Fibroblast of lung (primary cell): Measurements from ENCODE around the gene CWC27.

Source experiments
- EZH2 ChIP-seq: IDR thresholded peaks from 2 replicates; pipeline ENCODE4 v1.5.1; 2012; ENCODE audit warnings: low read length, control low read depth, mild to moderate bottlenecking; ENCODE audit errors: missing control alignments
- TF ChIP-seq, protein P1 (sequence below), 2 donors: IDR thresholded peaks in 1 of 2; conservative IDR thresholded peaks in 1 of 2; 1 replicate in 1 of 2; 2 replicates in 1 of 2; pipeline ENCODE4 v1.5.1; 2011 to 2012; ENCODE audit warnings: low read length in 2 of 2, control low read depth in 1 of 2, inconsistent platforms in 1 of 2, low read depth in 1 of 2, mild to moderate bottlenecking in 1 of 2

DNA sequence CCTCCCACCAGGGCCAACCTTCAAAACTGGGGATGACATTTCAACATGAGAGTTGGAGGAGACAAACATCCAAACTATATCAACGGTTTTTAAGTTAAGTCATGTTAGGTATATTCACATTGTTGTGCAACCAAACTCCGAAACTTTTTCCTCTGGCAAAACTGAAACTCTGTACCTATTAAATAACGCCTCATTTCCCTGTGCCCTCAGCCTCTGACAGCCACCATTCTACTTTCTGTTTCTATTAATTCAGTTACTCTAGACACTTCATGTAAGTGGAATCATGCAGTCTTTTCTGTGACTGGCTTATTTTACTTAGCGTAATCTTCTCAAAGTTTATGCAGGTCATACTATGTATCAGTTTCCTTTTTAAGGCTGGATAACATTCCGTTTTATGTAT is 85.0 kb downstream of the CWC27 start:
- TF ChIP-seq, protein P1, sequence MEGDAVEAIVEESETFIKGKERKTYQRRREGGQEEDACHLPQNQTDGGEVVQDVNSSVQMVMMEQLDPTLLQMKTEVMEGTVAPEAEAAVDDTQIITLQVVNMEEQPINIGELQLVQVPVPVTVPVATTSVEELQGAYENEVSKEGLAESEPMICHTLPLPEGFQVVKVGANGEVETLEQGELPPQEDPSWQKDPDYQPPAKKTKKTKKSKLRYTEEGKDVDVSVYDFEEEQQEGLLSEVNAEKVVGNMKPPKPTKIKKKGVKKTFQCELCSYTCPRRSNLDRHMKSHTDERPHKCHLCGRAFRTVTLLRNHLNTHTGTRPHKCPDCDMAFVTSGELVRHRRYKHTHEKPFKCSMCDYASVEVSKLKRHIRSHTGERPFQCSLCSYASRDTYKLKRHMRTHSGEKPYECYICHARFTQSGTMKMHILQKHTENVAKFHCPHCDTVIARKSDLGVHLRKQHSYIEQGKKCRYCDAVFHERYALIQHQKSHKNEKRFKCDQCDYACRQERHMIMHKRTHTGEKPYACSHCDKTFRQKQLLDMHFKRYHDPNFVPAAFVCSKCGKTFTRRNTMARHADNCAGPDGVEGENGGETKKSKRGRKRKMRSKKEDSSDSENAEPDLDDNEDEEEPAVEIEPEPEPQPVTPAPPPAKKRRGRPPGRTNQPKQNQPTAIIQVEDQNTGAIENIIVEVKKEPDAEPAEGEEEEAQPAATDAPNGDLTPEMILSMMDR (conservative IDR thresholded peaks at IDR 0.05 in 1 of 2, IDR thresholded peaks at IDR 0.05 in 1 of 2; ENCODE audit: low read depth in 1 of 2, low read length in 2 of 2) = no peak
- no peak for TF ChIP-seq EZH2
